SK-N-MC (cell line): ENCODE results near the gene PRRC2B.

Experiments used
- DNase-seq: peaks from one replicate; pipeline ENCODE4 v3.0.0-alpha.2; 2011; ENCODE audit warnings: low read depth, low spot score
- H3K27ac ChIP-seq: fragments of 200-600 bp; sonication (generic); 2 replicates; pipeline ENCODE4 v1.5.1; 2016; ENCODE audit warnings: mixed run types
- H3K36me3 ChIP-seq: fragments of 200-600 bp; sonication (generic); 2 replicates; pipeline ENCODE4 v1.6.1; 2017; ENCODE audit warnings: antibody characterized with exemption, low read length, mixed read lengths; ENCODE audit not compliant: insufficient read depth
- H3K4me3 ChIP-seq: fragments of 200-600 bp; sonication (generic); 2 replicates; pipeline ENCODE4 v1.5.1; 2016
- H3K9ac ChIP-seq: fragments of 200-600 bp; sonication (generic); 2 replicates; pipeline ENCODE4 v1.8.0; 2017; ENCODE audit warnings: mixed run types, mixed read lengths; ENCODE audit not compliant: insufficient read length
- H3K9me3 ChIP-seq: fragments of 200-600 bp; sonication (generic); 2 replicates; pipeline ENCODE4 v1.6.1; 2017; ENCODE audit warnings: low read depth, mild to moderate bottlenecking, antibody characterized with exemption, low read length, moderate library complexity, mixed read lengths
- EZH2 ChIP-seq: fragments of 200-600 bp; sonication (generic); IDR thresholded peaks from one replicate; pipeline ENCODE4 v1.6.1; 2017; ENCODE audit warnings: antibody characterized with exemption
- FOXP2 ChIP-seq: optimal IDR thresholded peaks from 2 replicates; pipeline ENCODE3; 2011; ENCODE audit warnings: mild to moderate bottlenecking, moderate library complexity; ENCODE audit not compliant: insufficient read depth; ENCODE audit errors: extremely low read length, control extremely low read depth
- POLR2AphosphoS5 ChIP-seq: IDR thresholded peaks from 2 replicates; pipeline ENCODE4 v1.6.1; 2012; ENCODE audit warnings: mild to moderate bottlenecking, low read depth, low read length, borderline replicate concordance

Gene PRRC2B

DNA sequence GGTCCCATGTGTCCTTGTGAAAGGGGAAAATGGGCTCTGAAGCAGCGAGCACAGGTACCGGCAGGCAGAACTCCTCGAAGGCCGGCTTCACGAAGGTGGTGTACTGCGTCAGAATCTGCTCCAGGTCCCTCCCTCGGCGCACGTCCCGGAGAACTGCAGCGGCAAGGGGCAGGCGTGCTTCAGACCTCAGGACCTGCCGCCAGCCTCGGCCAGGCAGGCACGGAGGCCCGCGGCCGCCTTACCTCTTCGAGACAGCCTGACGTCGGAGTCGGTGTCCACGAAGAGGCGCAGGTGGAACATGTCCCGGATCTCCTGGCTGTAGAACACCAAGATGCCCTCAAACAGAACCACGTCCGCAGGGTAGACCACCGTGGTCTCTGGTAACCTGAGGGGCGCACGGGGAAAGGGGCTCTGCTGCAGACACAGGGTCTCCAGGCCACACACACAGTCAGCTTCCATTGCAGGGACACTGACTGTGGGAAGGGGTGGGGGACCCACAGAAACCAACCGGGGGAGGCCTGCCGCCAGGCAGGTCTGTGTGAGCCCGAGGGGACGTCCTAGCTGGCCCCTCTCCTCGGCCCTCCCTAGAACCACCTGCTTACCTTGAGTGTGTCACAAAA lies 135.1 kb downstream of the PRRC2B start:
- DNase-seq, result no peak
- TF ChIP-seq POLR2AphosphoS5 (no peak), EZH2 (no peak), FOXP2 (no peak)
- H3K36me3 ChIP-seq, result peaks cover 42% of the 10 kb centered on the region
- no peak overlapping the region for H3K27ac ChIP-seq
- no peak overlapping the region for H3K4me3 ChIP-seq
- H3K9ac ChIP-seq, result no peak overlapping the region
- no peaks in the 10 kb centered on the region for H3K9me3 ChIP-seq

DNA sequence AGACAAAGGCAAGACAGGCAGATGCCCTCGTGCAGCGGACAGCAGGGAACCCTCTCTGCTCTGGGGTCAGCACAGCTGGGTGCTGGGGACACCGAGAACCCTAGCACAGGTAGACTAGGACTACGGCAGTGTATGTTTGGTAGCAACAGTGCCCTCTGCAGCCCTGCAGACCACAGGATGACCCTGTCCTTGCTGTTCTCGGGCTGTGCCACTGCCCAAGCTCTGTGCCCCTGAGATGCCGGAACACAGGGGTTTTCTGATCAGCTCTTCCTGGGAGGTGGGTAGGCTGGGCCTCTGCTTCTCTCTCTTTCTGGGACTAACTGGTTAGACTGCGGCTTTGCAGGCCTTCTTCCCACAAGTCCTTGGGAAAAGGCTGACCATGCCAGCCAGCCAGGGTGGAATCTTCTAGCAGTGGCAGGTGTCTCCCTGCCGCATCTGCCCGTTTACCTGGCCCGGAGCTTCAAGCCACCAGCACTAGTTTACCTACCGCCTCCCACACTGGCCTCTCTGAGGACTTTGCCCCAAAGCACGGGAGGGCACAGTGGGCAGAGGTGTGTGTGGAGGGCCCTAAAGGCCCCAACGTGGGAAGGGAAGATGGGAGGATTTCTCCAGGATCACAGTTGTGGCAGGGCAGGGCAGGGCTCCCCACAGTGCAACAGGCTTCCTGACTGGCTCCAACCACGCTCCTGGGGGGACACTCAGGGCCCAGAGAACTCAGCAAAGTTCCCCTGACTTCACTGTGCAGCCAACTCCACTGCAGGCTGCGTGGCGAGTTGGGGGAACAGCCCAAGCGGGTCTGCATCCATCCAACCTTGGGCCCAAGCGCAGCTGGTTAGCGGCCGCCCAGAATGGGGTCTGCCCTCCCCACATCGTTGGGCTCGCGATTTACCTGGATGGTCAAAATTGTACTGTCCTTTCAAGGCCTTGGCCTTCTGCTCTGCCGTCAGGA lies 136.0 kb downstream of the PRRC2B start:
- Histone ChIP-seq H3K36me3 (peaks cover 33% of the 10 kb centered on the region; the same call in 1 of the 2 replicates), H3K9me3 (no peaks in the 10 kb centered on the region), H3K4me3 (peak overlapping the region; percentile 92), H3K9ac (peak overlapping the region; percentile 95), H3K27ac (no peak overlapping the region)
- no peak for TF ChIP-seq EZH2
- no peak for TF ChIP-seq POLR2AphosphoS5
- no peak for TF ChIP-seq FOXP2
- DNase-seq, result no peak

DNA sequence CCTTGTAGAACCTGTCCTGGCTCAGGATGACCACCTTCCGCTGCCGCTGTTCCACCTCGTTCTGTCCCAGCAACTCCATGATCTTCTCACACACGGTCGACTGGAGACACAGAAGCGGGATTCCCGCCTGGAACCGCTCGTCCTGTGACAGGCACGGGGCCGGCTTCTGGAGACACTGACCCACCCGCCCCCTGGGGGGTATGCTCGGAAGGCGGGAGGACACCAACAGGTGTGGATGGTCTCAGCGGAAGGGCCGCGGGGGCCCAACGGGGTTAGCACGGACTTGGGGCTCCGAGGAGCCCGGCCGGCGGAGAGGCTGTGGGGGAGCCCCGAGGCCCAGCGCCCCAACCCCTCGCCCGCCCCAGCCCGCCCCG lies 136.6 kb downstream of the PRRC2B start:
- peak overlapping the region; percentile 92 for H3K4me3 ChIP-seq
- H3K27ac ChIP-seq, result no peak overlapping the region
- peak overlapping the region; percentile 95 for H3K9ac ChIP-seq
- no peak for DNase-seq
- H3K9me3 ChIP-seq, result no peaks in the 10 kb centered on the region
- H3K36me3 ChIP-seq, result peaks cover 29% of the 10 kb centered on the region; the same call in 1 of the 2 replicates
- TF ChIP-seq FOXP2 (no peak), EZH2 (no peak), POLR2AphosphoS5 (no peak)

DNA sequence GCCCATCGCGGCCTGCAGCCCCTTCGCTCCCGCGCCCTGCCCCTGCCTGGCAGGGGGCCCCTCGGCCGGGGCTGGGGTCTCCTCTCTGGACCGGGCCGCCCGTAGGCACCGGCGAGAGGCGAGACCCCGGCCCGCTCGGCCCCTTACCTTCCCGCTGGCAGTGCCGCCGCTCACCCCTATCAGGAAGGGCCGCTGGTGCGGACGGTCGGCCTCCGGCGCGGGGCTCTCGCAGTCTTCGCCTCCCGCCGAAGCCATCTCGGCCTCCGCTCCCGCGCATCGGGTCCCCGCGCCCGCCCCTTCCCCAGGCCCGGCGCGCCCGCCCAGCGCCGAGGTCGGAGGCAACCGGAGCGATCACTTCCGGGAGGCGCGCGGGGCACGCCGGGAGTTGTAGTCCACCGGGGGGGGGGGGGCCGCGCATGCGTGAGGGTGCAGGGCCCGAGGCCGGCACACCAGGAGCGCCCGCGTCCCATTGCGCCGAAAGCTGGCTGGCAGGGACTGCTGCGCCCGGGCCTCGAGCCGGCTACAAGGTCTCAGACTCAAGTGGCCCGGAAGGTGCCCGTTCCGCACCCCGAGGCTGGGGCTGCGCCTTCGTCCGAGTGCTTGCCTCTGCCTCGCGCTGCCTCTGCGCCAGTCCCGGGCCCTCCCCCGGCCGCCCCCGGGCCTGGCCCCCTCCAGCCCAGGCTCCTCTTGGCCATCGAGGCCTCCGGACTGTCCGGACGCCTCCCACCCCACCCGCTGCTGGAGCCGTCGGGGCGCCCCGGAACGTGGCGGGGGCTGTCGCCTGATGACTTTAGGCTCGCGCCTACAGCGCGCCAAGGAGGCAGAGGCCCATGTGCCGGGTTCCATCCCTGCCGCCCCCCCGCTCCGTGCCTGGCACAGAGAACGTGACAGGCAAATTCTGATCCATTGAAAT lies 137.3 kb downstream of the PRRC2B start, which contains the start of gene UCK1:
Gene UCK1, minus strand, starts transcription at position 344 of the 913 bp plus-strand sequence. Its CDS starts 89 bp downstream, at position 255.
- no peak for DNase-seq
- no peaks in the 10 kb centered on the region for H3K9me3 ChIP-seq
- TF ChIP-seq POLR2AphosphoS5, result peak; percentile 60; the same call in 1 of the 2 replicates
- TF ChIP-seq EZH2, result no peak
- H3K9ac ChIP-seq, result peak within 1 kb of the TSS; percentile 95
- no peak within 1 kb of the TSS for H3K27ac ChIP-seq
- peaks cover 23% of the 10 kb centered on the region; the same call in 1 of the 2 replicates for H3K36me3 ChIP-seq
- peak within 1 kb of the TSS; percentile 92 for H3K4me3 ChIP-seq

- Histone ChIP-seq H3K9me3 (no peaks in the 10 kb centered on the region), H3K4me3 (no peak overlapping the region), H3K36me3 (peaks cover 2% of the 10 kb centered on the region; the same call in 1 of the 2 replicates), H3K9ac (no peak overlapping the region), H3K27ac (no peak overlapping the region)
- DNase-seq, result no peak
- TF ChIP-seq POLR2AphosphoS5, result no peak
- no peak for TF ChIP-seq FOXP2
- TF ChIP-seq EZH2, result no peak
Measured at GRCh38 chr9:131534721-131535237, 140.9 kb downstream of the PRRC2B start.

DNA sequence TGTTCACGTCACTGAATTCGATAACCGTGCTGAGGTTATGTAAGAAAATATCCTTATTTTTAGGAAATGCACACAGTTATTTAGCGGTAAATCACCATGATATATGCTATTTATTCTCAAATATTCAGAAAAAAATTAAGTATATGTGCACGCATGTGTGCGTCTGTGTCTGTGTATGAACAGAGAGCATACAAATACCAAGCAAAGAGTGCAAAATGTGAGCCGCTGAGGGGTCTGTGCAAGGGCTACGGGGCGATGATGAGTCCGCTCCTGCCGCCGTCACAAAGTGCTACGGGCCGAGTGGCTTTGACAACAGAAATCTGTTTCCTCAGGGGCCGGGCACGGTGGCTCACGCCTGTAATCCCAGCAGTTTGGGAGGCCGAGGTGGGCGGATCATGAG lies 144.1 kb downstream of the PRRC2B start:
- DNase-seq, result no peak
- Histone ChIP-seq H3K27ac (no peak overlapping the region), H3K36me3 (no peaks in the 10 kb centered on the region), H3K9ac (no peak overlapping the region), H3K9me3 (no peaks in the 10 kb centered on the region), H3K4me3 (no peak overlapping the region)
- TF ChIP-seq EZH2 (no peak), FOXP2 (no peak), POLR2AphosphoS5 (no peak)

GRCh38 chr9:131539223-131539923 lies 145.5 kb downstream of the PRRC2B start:
- DNase-seq, result no peak
- TF ChIP-seq EZH2, result no peak
- no peak for TF ChIP-seq FOXP2
- no peak for TF ChIP-seq POLR2AphosphoS5
- Histone ChIP-seq H3K9ac (no peak overlapping the region), H3K27ac (no peak overlapping the region), H3K9me3 (peaks cover 3% of the 10 kb centered on the region; the same call in 1 of the 2 replicates), H3K36me3 (no peaks in the 10 kb centered on the region), H3K4me3 (no peak overlapping the region)
